Suppressor macrophage (primary cell): ENCODE measurements around the gene ATP10B.
A peak's percentile ranks its signal among the peaks of the same experiment; 100 is the strongest.
"Not testable (repeated sequence)": the region's sequence is repeated elsewhere in the genome, so short reads cannot be mapped to it uniquely, and the experiment has no call there.

Experiments used
- DNase-seq, 4 experiments: peaks; one replicate each; pipeline ENCODE4 v3.0.0-alpha.2; 2020 to 2022

The ATP10B gene

GRCh38 chr5:160812996-160813395, 39.0 kb downstream of the ATP10B start:
- DNase-seq = not testable (repeated sequence)

- no peak for DNase-seq
These were observed 46.6 kb downstream of the ATP10B start for GRCh38 chr5:160805376-160805775.

GRCh38 chr5:160802592-160802991, 49.4 kb downstream of the ATP10B start:
- DNase-seq = no peak

- no peak for DNase-seq
These were observed 51.4 kb downstream of the ATP10B start for GRCh38 chr5:160800375-160801275.

GRCh38 chr5:160799184-160799583, 52.8 kb downstream of the ATP10B start:
- DNase-seq = peak; percentile 66 to 92 (median 80)

- DNase-seq = no peak
These were observed 55.0 kb downstream of the ATP10B start for GRCh38 chr5:160797020-160797419.

GRCh38 chr5:160793530-160793899, 58.5 kb downstream of the ATP10B start:
- no peak for DNase-seq

GRCh38 chr5:160792732-160793529, 59.1 kb downstream of the ATP10B start:
- no peak for DNase-seq

- peak; percentile 11 to 45 (median 20) for DNase-seq
These were observed 59.7 kb downstream of the ATP10B start for GRCh38 chr5:160792281-160792680.

GRCh38 chr5:160789219-160789859, 62.7 kb downstream of the ATP10B start:
- DNase-seq = no peak

GRCh38 chr5:160788102-160788660, 63.8 kb downstream of the ATP10B start:
- no peak for DNase-seq

- DNase-seq = peak; percentile 20 to 47 (median 36)
These were observed 64.8 kb downstream of the ATP10B start for GRCh38 chr5:160787240-160787639.

GRCh38 chr5:160774666-160775315, 77.2 kb downstream of the ATP10B start:
- no peak for DNase-seq

- DNase-seq = no peak
These were observed 78.2 kb downstream of the ATP10B start for GRCh38 chr5:160773646-160774410.

GRCh38 chr5:160772854-160773253, 79.2 kb downstream of the ATP10B start:
- DNase-seq = no peak

GRCh38 chr5:160770718-160771117, 81.3 kb downstream of the ATP10B start:
- DNase-seq = no peak

GRCh38 chr5:160769301-160769700, 82.7 kb downstream of the ATP10B start:
- DNase-seq = no peak

- no peak for DNase-seq
These were observed 84.9 kb downstream of the ATP10B start for GRCh38 chr5:160767062-160767461.

GRCh38 chr5:160760008-160760407, 92.0 kb downstream of the ATP10B start:
- no peak for DNase-seq

GRCh38 chr5:160757194-160757593, 94.8 kb downstream of the ATP10B start:
- no peak for DNase-seq

- no peak for DNase-seq
These were observed 100.9 kb downstream of the ATP10B start for GRCh38 chr5:160750938-160751657.
